Measurements from ENCODE around the gene PDIA5. TPM values are rescaled to one million over a fixed set of nuclear protein-coding genes. Genes with fewer than 3 reads are reported as not detected.

Gene PDIA5
- total RNA-seq, 1 donor, result 20.2 TPM

- DNase-seq (ENCODE audit: low read depth in 2 of 3, low spot score in 2 of 3), result no peak
Measured at GRCh38 chr3:123089611-123090331, 22.9 kb downstream of the PDIA5 start.

GRCh38 chr3:123090728-123091531 lies 24.1 kb downstream of the PDIA5 start:
- no peak for DNase-seq (ENCODE audit: low read depth in 2 of 3, low spot score in 2 of 3)

- DNase-seq (ENCODE audit: low read depth in 2 of 3, low spot score in 2 of 3), result no peak
Measured at GRCh38 chr3:123092243-123092642, 25.4 kb downstream of the PDIA5 start.

- no peak for DNase-seq (ENCODE audit: low read depth in 2 of 3, low spot score in 2 of 3)
Measured at GRCh38 chr3:123093696-123094095, 26.9 kb downstream of the PDIA5 start.

GRCh38 chr3:123094516-123095313 lies 27.9 kb downstream of the PDIA5 start:
- no peak for DNase-seq (ENCODE audit: low read depth in 2 of 3, low spot score in 2 of 3)

- no peak for DNase-seq (ENCODE audit: low read depth in 2 of 3, low spot score in 2 of 3)
Measured at GRCh38 chr3:123096126-123096525, 29.3 kb downstream of the PDIA5 start.

GRCh38 chr3:123096731-123097130 lies 29.9 kb downstream of the PDIA5 start:
- no peak for DNase-seq (ENCODE audit: low read depth in 2 of 3, low spot score in 2 of 3)

GRCh38 chr3:123098426-123099330 lies 31.9 kb downstream of the PDIA5 start:
- no peak for DNase-seq (ENCODE audit: low read depth in 2 of 3, low spot score in 2 of 3)

GRCh38 chr3:123099331-123100192 lies 32.7 kb downstream of the PDIA5 start:
- DNase-seq (ENCODE audit: low read depth in 2 of 3, low spot score in 2 of 3), result no peak

- DNase-seq (ENCODE audit: low read depth in 2 of 3, low spot score in 2 of 3), result no peak
Measured at GRCh38 chr3:123100193-123100776, 33.5 kb downstream of the PDIA5 start.

GRCh38 chr3:123102249-123102648 lies 35.4 kb downstream of the PDIA5 start:
- no peak for DNase-seq (ENCODE audit: low read depth in 2 of 3, low spot score in 2 of 3)

- DNase-seq (ENCODE audit: low read depth in 2 of 3, low spot score in 2 of 3), result no peak
Measured at GRCh38 chr3:123102826-123103225, 36.0 kb downstream of the PDIA5 start.

- no peak for DNase-seq (ENCODE audit: low read depth in 2 of 3, low spot score in 2 of 3)
Measured at GRCh38 chr3:123104550-123104949, 37.7 kb downstream of the PDIA5 start.

GRCh38 chr3:123105201-123106189 lies 38.7 kb downstream of the PDIA5 start:
- DNase-seq (ENCODE audit: low read depth in 2 of 3, low spot score in 2 of 3), result peak in 2 of 3 donors; percentile 39 to 59

GRCh38 chr3:123110282-123110975 lies 43.6 kb downstream of the PDIA5 start:
- no peak for DNase-seq (ENCODE audit: low read depth in 2 of 3, low spot score in 2 of 3)

GRCh38 chr3:123110976-123111615 lies 44.3 kb downstream of the PDIA5 start:
- DNase-seq (ENCODE audit: low read depth in 2 of 3, low spot score in 2 of 3), result no peak

GRCh38 chr3:123111640-123112039 lies 44.8 kb downstream of the PDIA5 start:
- no peak for DNase-seq (ENCODE audit: low read depth in 2 of 3, low spot score in 2 of 3)

All from hematopoietic multipotent progenitor cell (in vitro differentiated cells).